SK-N-MC (cell line): ENCODE measurements around the gene DNMT3B.

Source experiments
- DNase-seq: peaks from one replicate; pipeline ENCODE4 v3.0.0-alpha.2; 2011; ENCODE audit warnings: low read depth, low spot score
- H3K27ac ChIP-seq: fragments of 200-600 bp; sonication (generic); 2 replicates; pipeline ENCODE4 v1.5.1; 2016; ENCODE audit warnings: mixed run types
- H3K36me3 ChIP-seq: fragments of 200-600 bp; sonication (generic); 2 replicates; pipeline ENCODE4 v1.6.1; 2017; ENCODE audit warnings: antibody characterized with exemption, low read length, mixed read lengths; ENCODE audit not compliant: insufficient read depth
- H3K4me3 ChIP-seq: fragments of 200-600 bp; sonication (generic); 2 replicates; pipeline ENCODE4 v1.5.1; 2016
- H3K9ac ChIP-seq: fragments of 200-600 bp; sonication (generic); 2 replicates; pipeline ENCODE4 v1.8.0; 2017; ENCODE audit warnings: mixed run types, mixed read lengths; ENCODE audit not compliant: insufficient read length
- H3K9me3 ChIP-seq: fragments of 200-600 bp; sonication (generic); 2 replicates; pipeline ENCODE4 v1.6.1; 2017; ENCODE audit warnings: low read depth, mild to moderate bottlenecking, antibody characterized with exemption, low read length, moderate library complexity, mixed read lengths
- EZH2 ChIP-seq: fragments of 200-600 bp; sonication (generic); IDR thresholded peaks from one replicate; pipeline ENCODE4 v1.6.1; 2017; ENCODE audit warnings: antibody characterized with exemption
- FOXP2 ChIP-seq: optimal IDR thresholded peaks from 2 replicates; pipeline ENCODE3; 2011; ENCODE audit warnings: mild to moderate bottlenecking, moderate library complexity; ENCODE audit not compliant: insufficient read depth; ENCODE audit errors: extremely low read length, control extremely low read depth
- POLR2AphosphoS5 ChIP-seq: IDR thresholded peaks from 2 replicates; pipeline ENCODE4 v1.6.1; 2012; ENCODE audit warnings: mild to moderate bottlenecking, low read depth, low read length, borderline replicate concordance

DNMT3B gene

DNA sequence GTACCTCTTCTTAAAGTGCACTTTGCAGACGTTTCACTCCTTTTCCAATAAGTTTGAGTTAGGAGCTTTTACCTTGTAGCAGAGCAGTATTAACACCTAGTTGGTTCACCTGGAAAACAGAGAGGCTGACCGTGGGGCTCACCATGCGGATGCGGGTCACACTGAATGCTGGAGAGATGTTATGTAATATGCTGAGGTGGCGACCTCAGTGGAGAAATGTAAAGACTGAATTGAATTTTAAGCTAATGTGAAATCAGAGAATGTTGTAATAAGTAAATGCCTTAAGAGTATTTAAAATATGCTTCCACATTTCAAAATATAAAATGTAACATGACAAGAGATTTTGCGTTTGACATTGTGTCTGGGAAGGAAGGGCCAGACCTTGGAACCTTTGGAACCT is 86.7 kb downstream of the DNMT3B start:
- H3K36me3 ChIP-seq, result peaks cover 70% of the 10 kb centered on the region
- H3K9me3 ChIP-seq, result no peaks in the 10 kb centered on the region
- H3K4me3 ChIP-seq, result no peak overlapping the region
- TF ChIP-seq POLR2AphosphoS5, result no peak
- TF ChIP-seq EZH2, result no peak
- TF ChIP-seq FOXP2, result no peak
- DNase-seq, result no peak
- no peak overlapping the region for H3K9ac ChIP-seq
- H3K27ac ChIP-seq, result no peak overlapping the region

DNA sequence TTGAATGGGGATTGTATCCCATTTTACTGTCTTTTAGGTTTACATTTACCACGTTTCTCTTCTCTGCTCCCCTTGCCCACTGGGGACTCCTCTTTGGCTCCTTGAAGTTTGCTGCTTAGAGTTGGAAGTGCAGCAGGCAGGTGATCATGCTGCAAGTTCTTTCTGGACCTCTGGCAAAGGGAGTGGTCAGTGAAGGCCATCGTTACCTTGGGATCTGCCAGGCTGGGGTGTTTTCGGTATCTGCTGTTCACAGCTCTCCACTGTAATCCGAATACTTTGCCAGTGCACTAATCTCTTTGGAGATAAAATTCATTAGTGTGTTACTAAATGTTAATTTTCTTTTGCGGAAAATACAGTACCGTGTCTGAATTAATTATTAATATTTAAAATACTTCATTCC is 87.4 kb downstream of the DNMT3B start:
- Histone ChIP-seq H3K9me3 (no peaks in the 10 kb centered on the region), H3K9ac (no peak overlapping the region), H3K4me3 (no peak overlapping the region), H3K36me3 (peaks cover 66% of the 10 kb centered on the region), H3K27ac (no peak overlapping the region)
- no peak for DNase-seq
- TF ChIP-seq EZH2, result no peak
- TF ChIP-seq FOXP2, result no peak
- TF ChIP-seq POLR2AphosphoS5, result no peak

DNA sequence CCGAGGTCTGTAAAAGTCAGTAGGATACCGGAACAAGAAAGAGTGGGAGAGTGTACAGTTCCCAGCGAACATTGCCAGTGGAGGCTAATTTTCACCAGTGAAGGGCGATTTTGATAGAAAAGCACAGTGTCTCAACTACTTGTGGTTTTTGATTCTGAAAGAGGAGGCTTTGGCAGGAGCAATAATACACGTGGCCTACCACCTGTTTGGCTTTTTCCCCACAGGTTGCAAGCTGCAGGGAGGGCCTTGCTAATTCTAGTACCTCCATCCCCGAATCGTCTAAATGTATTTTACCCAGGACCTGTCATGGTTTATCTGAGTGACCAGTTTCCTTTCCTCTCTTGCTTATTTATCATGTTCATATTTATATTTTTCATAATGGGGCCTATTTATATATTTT is 93.2 kb downstream of the DNMT3B start:
- H3K27ac ChIP-seq, result no peak overlapping the region
- no peaks in the 10 kb centered on the region for H3K9me3 ChIP-seq
- H3K4me3 ChIP-seq, result no peak overlapping the region
- H3K9ac ChIP-seq, result no peak overlapping the region
- DNase-seq, result no peak
- peaks cover 43% of the 10 kb centered on the region for H3K36me3 ChIP-seq
- no peak for TF ChIP-seq EZH2
- no peak for TF ChIP-seq FOXP2
- TF ChIP-seq POLR2AphosphoS5, result no peak

DNA sequence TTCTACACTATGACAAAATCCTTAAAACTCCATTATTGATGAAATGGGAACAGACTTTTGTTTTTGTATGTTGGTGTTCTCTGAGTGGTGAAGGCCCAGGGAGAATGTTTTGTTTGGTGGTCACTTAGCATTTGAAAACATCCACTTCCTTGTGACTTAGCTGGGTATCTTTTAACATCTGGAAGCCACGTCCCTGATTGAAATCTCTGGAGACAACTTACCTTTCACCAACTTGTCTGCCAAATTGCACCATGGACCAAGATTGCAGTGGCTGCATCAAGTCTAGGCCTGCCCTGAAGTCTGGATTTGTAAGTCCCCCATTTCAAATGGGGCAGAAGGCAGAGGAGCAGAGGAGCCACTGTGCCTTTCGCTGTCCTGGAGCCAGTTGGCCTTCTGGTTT is 96.0 kb downstream of the DNMT3B start:
- DNase-seq, result no peak
- TF ChIP-seq POLR2AphosphoS5 (no peak), FOXP2 (no peak), EZH2 (no peak)
- no peak overlapping the region for H3K27ac ChIP-seq
- no peak overlapping the region for H3K4me3 ChIP-seq
- no peaks in the 10 kb centered on the region for H3K9me3 ChIP-seq
- H3K9ac ChIP-seq, result no peak overlapping the region
- H3K36me3 ChIP-seq, result peaks cover 26% of the 10 kb centered on the region; the same call in 1 of the 2 replicates
